ENCODE data around the gene CARD19. TPM values are rescaled to one million over a fixed set of nuclear protein-coding genes. Genes with fewer than 3 reads are reported as not detected.

The CARD19 gene
- total RNA-seq, 1 experiment from 2014 or later = 63.4 TPM

DNA sequence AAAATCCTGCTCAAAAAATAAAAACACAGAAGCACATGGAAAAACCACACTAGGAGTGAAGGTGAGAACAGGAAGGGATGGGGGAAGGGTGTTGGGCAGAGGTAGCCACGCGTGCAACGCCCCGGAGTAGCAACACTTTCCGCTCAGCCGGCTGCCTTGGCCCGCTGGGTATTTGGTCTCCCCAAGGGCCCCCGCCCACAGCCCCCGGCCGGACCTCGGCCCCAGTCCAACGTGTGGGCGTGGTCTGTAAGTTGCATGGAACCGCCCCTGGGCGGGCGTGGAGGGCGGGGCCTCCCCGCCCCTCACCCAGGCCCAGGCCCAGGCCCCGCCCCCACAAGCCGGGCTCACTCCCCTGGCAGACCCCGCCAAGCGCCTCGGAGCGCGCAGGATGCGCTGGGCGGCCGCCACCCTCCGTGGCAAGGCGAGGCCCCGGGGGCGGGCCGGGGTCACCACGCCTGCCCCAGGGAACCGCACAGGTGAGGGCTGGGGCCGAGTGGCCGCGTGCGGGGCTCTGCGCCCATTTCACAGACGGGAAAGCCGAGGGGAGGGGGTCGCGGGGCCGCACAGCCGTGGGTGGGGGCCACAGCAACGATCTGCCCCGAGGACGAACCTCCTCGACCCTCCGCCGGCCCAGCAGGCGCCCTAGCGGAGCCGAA, 37.5 kb upstream of the CARD19 start, which contains the start of gene SUSD3:
Gene SUSD3 (plus strand): TSS at position 347 of the 656 bp plus-strand sequence. CDS start 42 bp downstream, at position 389.
- ChIA-PET CTCF (no interaction called here), POLR2A (no interaction called here)
- Histone ChIP-seq H3K4me3 (ENCODE audit: low read depth in 2 of 2, low read length in 2 of 2) (peak within 1 kb of the TSS; percentile 35 to 41), H3K36me3 (ENCODE audit: control insufficient read depth, insufficient read depth, low read length) (no peaks in the 10 kb centered on the region), H3K27me3 (ENCODE audit: control insufficient read depth, insufficient read depth, low read length) (no peaks in the 10 kb centered on the region), H3K9me3 (ENCODE audit: control insufficient read depth, insufficient read depth, low read depth, low read length) (no peaks in the 10 kb centered on the region), H3K4me1 (ENCODE audit: control insufficient read depth, insufficient read depth, low read length) (peaks cover 19% of the 10 kb centered on the region), H3K27ac (ENCODE audit: low read length) (no peak within 1 kb of the TSS)
- intact Hi-C loops (cut with micrococcal nuclease; ENCODE audit: unreplicated experiment) = no loop called here
- BruUV-seq (replicated peaks) = no TSS peak
- DNase-seq (ENCODE audit: low read depth, low spot score) = no peak
- in situ Hi-C loops (cut with HindIII; ENCODE audit: low pct_unique_long_range_greater_than_20kb, low sequenced_read_pairs) = no loop called here
- TF ChIP-seq TCF7L2 (IDR thresholded peaks at IDR 0.05; ENCODE audit: low read depth, low read length) (no peak), POLR2AphosphoS5 (IDR thresholded peaks at IDR 0.05; ENCODE audit: low read depth, low read length) (no peak), SIN3A (IDR thresholded peaks at IDR 0.05; ENCODE audit: borderline replicate concordance, insufficient read depth, low read depth, low read length) (no peak)
- TF ChIP-seq, protein P1, sequence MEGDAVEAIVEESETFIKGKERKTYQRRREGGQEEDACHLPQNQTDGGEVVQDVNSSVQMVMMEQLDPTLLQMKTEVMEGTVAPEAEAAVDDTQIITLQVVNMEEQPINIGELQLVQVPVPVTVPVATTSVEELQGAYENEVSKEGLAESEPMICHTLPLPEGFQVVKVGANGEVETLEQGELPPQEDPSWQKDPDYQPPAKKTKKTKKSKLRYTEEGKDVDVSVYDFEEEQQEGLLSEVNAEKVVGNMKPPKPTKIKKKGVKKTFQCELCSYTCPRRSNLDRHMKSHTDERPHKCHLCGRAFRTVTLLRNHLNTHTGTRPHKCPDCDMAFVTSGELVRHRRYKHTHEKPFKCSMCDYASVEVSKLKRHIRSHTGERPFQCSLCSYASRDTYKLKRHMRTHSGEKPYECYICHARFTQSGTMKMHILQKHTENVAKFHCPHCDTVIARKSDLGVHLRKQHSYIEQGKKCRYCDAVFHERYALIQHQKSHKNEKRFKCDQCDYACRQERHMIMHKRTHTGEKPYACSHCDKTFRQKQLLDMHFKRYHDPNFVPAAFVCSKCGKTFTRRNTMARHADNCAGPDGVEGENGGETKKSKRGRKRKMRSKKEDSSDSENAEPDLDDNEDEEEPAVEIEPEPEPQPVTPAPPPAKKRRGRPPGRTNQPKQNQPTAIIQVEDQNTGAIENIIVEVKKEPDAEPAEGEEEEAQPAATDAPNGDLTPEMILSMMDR (IDR thresholded peaks at IDR 0.05) = no peak
- TF ChIP-seq, protein P2, sequence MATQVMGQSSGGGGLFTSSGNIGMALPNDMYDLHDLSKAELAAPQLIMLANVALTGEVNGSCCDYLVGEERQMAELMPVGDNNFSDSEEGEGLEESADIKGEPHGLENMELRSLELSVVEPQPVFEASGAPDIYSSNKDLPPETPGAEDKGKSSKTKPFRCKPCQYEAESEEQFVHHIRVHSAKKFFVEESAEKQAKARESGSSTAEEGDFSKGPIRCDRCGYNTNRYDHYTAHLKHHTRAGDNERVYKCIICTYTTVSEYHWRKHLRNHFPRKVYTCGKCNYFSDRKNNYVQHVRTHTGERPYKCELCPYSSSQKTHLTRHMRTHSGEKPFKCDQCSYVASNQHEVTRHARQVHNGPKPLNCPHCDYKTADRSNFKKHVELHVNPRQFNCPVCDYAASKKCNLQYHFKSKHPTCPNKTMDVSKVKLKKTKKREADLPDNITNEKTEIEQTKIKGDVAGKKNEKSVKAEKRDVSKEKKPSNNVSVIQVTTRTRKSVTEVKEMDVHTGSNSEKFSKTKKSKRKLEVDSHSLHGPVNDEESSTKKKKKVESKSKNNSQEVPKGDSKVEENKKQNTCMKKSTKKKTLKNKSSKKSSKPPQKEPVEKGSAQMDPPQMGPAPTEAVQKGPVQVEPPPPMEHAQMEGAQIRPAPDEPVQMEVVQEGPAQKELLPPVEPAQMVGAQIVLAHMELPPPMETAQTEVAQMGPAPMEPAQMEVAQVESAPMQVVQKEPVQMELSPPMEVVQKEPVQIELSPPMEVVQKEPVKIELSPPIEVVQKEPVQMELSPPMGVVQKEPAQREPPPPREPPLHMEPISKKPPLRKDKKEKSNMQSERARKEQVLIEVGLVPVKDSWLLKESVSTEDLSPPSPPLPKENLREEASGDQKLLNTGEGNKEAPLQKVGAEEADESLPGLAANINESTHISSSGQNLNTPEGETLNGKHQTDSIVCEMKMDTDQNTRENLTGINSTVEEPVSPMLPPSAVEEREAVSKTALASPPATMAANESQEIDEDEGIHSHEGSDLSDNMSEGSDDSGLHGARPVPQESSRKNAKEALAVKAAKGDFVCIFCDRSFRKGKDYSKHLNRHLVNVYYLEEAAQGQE (IDR thresholded peaks at IDR 0.05; ENCODE audit: insufficient read depth in 1 of 2, low read depth in 2 of 2, low read length in 1 of 2) = no peak
- ATAC-seq = peak; percentile 73

DNA sequence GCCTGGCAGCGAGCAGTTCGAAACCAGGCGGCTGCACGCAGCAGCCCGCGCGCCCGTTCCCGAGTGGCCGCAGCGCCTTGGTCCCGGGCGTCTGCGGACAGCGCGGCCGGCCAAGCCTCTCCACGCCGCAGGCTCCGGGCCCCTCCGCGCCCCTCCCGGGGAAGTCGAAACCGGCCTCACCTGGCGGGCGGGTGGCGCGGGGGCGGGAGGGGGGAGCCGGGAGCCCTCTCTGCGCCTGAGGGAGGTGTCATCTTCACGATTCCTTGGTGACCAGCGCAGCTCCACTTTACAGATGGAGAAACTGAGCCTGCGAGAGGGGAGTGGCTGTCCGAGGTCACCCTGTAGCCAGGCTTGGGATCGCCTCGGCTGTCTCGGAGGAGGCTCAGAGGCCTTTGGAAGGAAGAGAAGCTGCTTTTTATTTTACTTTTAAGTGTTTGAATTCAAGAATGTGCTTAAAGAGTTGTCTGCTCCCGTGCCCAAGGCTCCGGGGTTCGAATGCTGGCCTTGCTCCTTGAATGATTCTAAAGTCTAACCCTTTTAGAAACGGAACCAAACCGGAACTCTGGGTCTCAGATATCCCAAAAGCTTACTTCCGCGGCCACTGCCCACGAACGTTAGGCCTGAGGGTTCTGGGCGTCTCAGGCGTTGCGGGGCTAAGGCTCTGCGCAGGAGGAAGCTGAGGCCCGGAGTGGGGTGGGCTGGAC, 36.9 kb upstream of the CARD19 start:
- no TSS peak for BruUV-seq (replicated peaks)
- ChIA-PET POLR2A (no interaction called here), CTCF (no interaction called here)
- no peak overlapping the region for H3K27ac ChIP-seq (ENCODE audit: low read length)
- DNase-seq (ENCODE audit: low read depth, low spot score) (no peak), ATAC-seq (peak; percentile 18; the same call in 1 of the 2 replicates)
- H3K9me3 ChIP-seq (ENCODE audit: control insufficient read depth, insufficient read depth, low read depth, low read length) = no peaks in the 10 kb centered on the region
- peak overlapping the region; percentile 35 to 41 for H3K4me3 ChIP-seq (ENCODE audit: low read depth in 2 of 2, low read length in 2 of 2)
- H3K4me1 ChIP-seq (ENCODE audit: control insufficient read depth, insufficient read depth, low read length) = peaks cover 19% of the 10 kb centered on the region
- TF ChIP-seq, protein P1 (IDR thresholded peaks at IDR 0.05) = no peak
- TF ChIP-seq TCF7L2 (IDR thresholded peaks at IDR 0.05; ENCODE audit: low read depth, low read length) (no peak), POLR2AphosphoS5 (IDR thresholded peaks at IDR 0.05; ENCODE audit: low read depth, low read length) (no peak), SIN3A (IDR thresholded peaks at IDR 0.05; ENCODE audit: borderline replicate concordance, insufficient read depth, low read depth, low read length) (no peak)
- TF ChIP-seq, protein P2 (IDR thresholded peaks at IDR 0.05; ENCODE audit: insufficient read depth in 1 of 2, low read depth in 2 of 2, low read length in 1 of 2) = no peak
- H3K27me3 ChIP-seq (ENCODE audit: control insufficient read depth, insufficient read depth, low read length) = no peaks in the 10 kb centered on the region
- in situ Hi-C loops (cut with HindIII; ENCODE audit: low pct_unique_long_range_greater_than_20kb, low sequenced_read_pairs) (no loop called here), intact Hi-C loops (cut with micrococcal nuclease; ENCODE audit: unreplicated experiment) (no loop called here)
- H3K36me3 ChIP-seq (ENCODE audit: control insufficient read depth, insufficient read depth, low read length) = no peaks in the 10 kb centered on the region
